ENCODE data around the gene KRT86. TPM values are rescaled to one million over a fixed set of nuclear protein-coding genes. Genes with fewer than 3 reads are reported as not detected.
"Not testable (repeated sequence)": the region's sequence is repeated elsewhere in the genome, so short reads cannot be mapped to it uniquely, and the experiment has no call there.

The KRT86 gene
- total RNA-seq, 1 donor from 2014 or later = not detected

DNA sequence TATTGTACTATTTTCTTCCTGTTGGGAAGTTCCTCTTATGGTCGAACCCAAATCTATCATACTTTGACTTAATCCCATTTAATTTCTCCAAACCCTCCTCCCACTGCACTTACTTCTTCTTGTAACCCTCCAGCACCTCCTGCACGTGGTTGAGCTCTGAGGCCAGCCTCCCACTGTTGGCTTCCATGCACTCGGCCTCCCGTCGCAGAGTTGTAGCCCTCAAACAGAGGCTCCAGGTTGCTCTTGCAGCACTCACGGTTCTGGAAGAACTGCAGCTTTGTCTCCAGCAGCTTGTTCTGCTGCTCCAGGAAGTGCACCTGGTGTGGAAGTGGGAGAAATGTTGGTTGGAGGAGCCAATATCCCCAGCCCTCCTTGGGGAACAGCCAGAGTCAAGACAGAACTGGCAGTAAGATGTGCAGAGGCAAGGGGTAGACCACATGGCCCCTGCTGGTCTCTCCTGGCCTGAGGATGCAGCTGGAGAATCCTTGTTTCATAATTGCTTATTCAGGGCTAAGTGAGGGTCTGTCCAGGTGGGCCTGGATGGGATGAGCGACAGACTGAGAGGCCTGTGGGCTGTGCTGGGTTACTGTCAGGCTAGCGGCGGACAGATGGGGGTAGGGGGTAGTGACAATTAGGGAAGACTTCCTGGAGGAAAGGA lies 18.4 kb upstream of the KRT86 start:
- Mint-ChIP-seq H3K4me1 (peaks cover 25% of the 10 kb centered on the region), H3K27me3 (ENCODE audit: low read depth) (peaks cover 73% of the 10 kb centered on the region), H3K4me3 (no peak overlapping the region), H3K27ac (ENCODE audit: unreplicated experiment) (no peak overlapping the region), H3K9me3 (no peaks in the 10 kb centered on the region), H3K36me3 (ENCODE audit: low read depth) (no peaks in the 10 kb centered on the region)
- DNase-seq (ENCODE audit: low read depth, low spot score) = no peak
- TF ChIP-seq CTCF (conservative IDR thresholded peaks at IDR 0.05) = no peak

DNA sequence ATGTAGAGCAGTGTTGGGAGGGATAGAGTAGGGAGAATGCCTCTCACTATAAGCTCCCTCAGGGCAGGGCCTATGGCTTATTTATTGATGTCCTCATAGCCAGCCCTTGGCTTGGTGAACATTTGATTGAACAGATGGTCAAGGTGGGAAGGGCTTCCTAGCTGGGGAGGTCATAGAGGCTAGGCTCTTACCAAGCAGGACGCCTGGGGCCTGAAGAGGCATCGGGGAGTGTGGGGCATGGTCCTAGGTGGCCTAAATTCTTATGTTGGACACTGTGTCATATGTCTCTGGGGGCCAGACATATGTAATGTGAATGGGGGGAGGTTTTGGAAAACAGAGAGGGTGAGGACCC lies 17.9 kb upstream of the KRT86 start:
- Mint-ChIP-seq H3K4me1 (peaks cover 30% of the 10 kb centered on the region), H3K27me3 (ENCODE audit: low read depth) (peaks cover 69% of the 10 kb centered on the region), H3K36me3 (ENCODE audit: low read depth) (no peaks in the 10 kb centered on the region), H3K4me3 (no peak overlapping the region), H3K27ac (ENCODE audit: unreplicated experiment) (no peak overlapping the region), H3K9me3 (peaks cover 3% of the 10 kb centered on the region)
- no peak for DNase-seq (ENCODE audit: low read depth, low spot score)
- no peak for TF ChIP-seq CTCF (conservative IDR thresholded peaks at IDR 0.05)

- Mint-ChIP-seq H3K9me3 (peaks cover 4% of the 10 kb centered on the region), H3K36me3 (ENCODE audit: low read depth) (no peaks in the 10 kb centered on the region), H3K27ac (ENCODE audit: unreplicated experiment) (no peak overlapping the region), H3K27me3 (ENCODE audit: low read depth) (peaks cover 66% of the 10 kb centered on the region), H3K4me1 (peaks cover 24% of the 10 kb centered on the region), H3K4me3 (no peak overlapping the region)
- no peak for TF ChIP-seq CTCF (conservative IDR thresholded peaks at IDR 0.05)
- no peak for DNase-seq (ENCODE audit: low read depth, low spot score)
Observed at GRCh38 chr12:52257074-52257551, 17.3 kb upstream of the KRT86 start.

DNA sequence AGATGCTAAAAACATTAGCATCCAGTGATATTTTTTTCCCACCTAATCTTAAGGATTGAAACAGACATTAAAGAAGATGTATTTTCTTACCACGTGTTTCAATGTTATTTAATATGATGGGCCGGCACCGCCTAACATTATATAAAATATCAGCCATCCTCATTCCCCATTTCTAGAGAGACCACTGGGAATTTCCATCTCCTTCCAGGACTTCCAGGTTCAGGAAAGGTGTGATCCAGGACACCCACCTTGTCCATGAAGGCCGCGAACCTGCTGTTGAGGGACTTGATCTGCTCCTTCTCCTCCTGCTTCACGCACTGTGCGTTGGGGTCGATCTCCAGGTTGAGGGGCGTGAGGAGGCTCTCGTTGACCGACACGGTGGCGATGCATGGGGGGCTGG lies 16.5 kb upstream of the KRT86 start:
- H3K4me3 Mint-ChIP-seq; H3K27ac Mint-ChIP-seq (ENCODE audit: unreplicated experiment); H3K9me3 Mint-ChIP-seq; H3K36me3 Mint-ChIP-seq (ENCODE audit: low read depth); DNase-seq (ENCODE audit: low read depth, low spot score): not testable (repeated sequence)
- Mint-ChIP-seq H3K27me3 (ENCODE audit: low read depth) (peaks cover 65% of the 10 kb centered on the region), H3K4me1 (peaks cover 19% of the 10 kb centered on the region)

DNA sequence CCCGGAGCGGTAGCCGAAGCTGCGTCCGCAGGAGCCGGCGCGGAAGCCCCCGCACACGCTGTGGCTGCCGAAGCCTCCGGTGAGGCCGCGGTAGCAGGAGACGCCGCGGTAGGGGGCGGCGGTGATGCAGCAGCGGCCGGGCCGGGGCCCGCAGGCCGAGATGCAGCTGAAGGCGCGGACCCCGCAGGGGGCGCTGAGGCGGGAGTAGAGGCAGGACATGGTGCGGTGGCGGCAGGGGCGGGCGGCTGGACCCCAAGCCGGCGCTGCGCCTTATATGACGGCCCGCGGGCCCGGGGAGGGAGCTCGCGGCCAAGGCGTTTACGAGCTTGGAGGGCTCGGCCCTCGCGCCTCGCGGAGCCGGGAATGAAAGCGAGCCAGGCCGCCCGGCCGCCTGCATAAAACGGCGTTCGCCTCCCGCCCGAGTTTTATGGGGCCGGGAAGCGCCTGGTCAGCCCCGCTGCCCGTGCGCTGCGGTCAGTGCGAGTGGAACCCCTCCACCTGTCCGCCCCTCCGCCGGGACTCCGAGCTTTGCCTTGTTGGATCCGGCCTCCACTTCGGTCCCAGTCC lies 16.0 kb upstream of the KRT86 start:
- Mint-ChIP-seq H3K4me3 (no peak overlapping the region), H3K4me1 (peaks cover 15% of the 10 kb centered on the region), H3K36me3 (ENCODE audit: low read depth) (no peaks in the 10 kb centered on the region), H3K27ac (ENCODE audit: unreplicated experiment) (no peak overlapping the region), H3K27me3 (ENCODE audit: low read depth) (peaks cover 65% of the 10 kb centered on the region), H3K9me3 (peaks cover 7% of the 10 kb centered on the region)
- TF ChIP-seq CTCF (conservative IDR thresholded peaks at IDR 0.05) = no peak
- peak; percentile 40 for DNase-seq (ENCODE audit: low read depth, low spot score)

- H3K27ac Mint-ChIP-seq (ENCODE audit: unreplicated experiment) = no peak overlapping the region
- H3K4me1 Mint-ChIP-seq = peaks cover 15% of the 10 kb centered on the region
- H3K27me3 Mint-ChIP-seq (ENCODE audit: low read depth) = peaks cover 61% of the 10 kb centered on the region
- no peak for DNase-seq (ENCODE audit: low read depth, low spot score)
- H3K36me3 Mint-ChIP-seq (ENCODE audit: low read depth) = no peaks in the 10 kb centered on the region
- H3K4me3 Mint-ChIP-seq = no peak overlapping the region
- peaks cover 7% of the 10 kb centered on the region for H3K9me3 Mint-ChIP-seq
- TF ChIP-seq CTCF (conservative IDR thresholded peaks at IDR 0.05) = no peak
Observed at GRCh38 chr12:52259657-52260243, 14.7 kb upstream of the KRT86 start.
